ENCODE measurements around the gene GSTP1.

GSTP1 gene

GRCh38 chr11:67629386-67630227 is 46.0 kb downstream of the GSTP1 start, which contains the start of gene NUDT8:
Gene NUDT8 (minus strand): TSS chr11:67629937. CDS start chr11:67629911, 26 bp downstream.
- DNase-seq, result peak in 46 of 51 donors; percentile 35 to 99 (median 68)

GRCh38 chr11:67630228-67630942 is 46.8 kb downstream of the GSTP1 start:
- DNase-seq, result peak; percentile 70 to 100 (median 97)

GRCh38 chr11:67630943-67631331 is 47.3 kb downstream of the GSTP1 start:
- DNase-seq, result no peak

GRCh38 chr11:67631411-67631810 is 47.8 kb downstream of the GSTP1 start:
- DNase-seq, result no peak

- DNase-seq, result no peak
These were observed 48.2 kb downstream of the GSTP1 start for GRCh38 chr11:67631853-67632174.

- DNase-seq, result no peak
These were observed 48.8 kb downstream of the GSTP1 start for GRCh38 chr11:67632175-67632981.

GRCh38 chr11:67632982-67633755 is 49.6 kb downstream of the GSTP1 start:
- no peak for DNase-seq

- DNase-seq, result no peak
These were observed 50.2 kb downstream of the GSTP1 start for GRCh38 chr11:67633758-67634365.

- DNase-seq, result no peak
These were observed 51.0 kb downstream of the GSTP1 start for GRCh38 chr11:67634366-67635230.

- no peak for DNase-seq
These were observed 51.6 kb downstream of the GSTP1 start for GRCh38 chr11:67635231-67635521.
